ENCODE results near the gene SOAT2.
A peak's percentile ranks its signal among the peaks of the same experiment; 100 is the strongest.
"Not testable (repeated sequence)": the region's sequence is repeated elsewhere in the genome, so short reads cannot be mapped to it uniquely, and the experiment has no call there.

The SOAT2 gene

GRCh38 chr12:53159195-53159839 is 56.0 kb downstream of the SOAT2 start:
- peak; percentile 14 for DNase-seq

DNA sequence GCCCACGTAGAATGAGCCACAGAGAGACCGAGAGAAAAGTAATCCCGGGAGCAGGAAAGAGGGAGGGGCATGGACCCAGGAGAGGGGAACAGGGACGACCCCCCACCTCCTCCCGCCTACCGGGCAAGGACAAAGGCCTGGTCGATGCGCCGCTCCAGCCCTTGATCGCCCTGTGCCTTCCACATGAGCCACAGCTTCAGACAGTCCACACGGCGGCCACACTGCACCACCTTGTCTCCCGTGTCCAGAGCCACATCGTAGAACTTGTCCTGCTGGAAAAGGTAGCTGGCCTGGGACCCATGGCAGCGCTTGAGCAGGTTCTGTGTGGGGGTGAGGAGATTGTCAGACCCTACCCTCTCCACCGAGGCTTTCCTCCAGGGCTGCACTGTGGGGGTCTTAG is 56.7 kb downstream of the SOAT2 start:
- DNase-seq: no peak

DNA sequence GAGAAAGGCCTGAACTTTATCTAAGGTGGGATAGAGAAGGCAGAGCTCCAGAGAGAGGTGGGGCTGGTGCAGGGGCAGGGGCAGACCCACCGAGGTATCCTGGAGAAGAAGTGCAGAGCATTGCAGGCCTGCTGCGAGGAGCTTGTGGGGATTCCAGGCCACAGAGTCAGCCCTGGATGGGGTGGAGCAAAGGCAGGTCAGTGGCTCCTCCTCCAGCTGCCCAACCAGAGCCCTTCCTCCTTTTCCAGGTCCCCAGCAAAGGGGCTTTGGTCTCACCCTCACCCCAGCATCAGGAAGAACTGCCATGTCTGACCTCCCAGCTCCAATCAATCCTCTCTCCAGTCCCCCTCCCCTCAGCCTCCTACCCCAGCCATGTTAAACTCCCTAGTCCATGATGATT is 57.4 kb downstream of the SOAT2 start:
- no peak for DNase-seq

DNA sequence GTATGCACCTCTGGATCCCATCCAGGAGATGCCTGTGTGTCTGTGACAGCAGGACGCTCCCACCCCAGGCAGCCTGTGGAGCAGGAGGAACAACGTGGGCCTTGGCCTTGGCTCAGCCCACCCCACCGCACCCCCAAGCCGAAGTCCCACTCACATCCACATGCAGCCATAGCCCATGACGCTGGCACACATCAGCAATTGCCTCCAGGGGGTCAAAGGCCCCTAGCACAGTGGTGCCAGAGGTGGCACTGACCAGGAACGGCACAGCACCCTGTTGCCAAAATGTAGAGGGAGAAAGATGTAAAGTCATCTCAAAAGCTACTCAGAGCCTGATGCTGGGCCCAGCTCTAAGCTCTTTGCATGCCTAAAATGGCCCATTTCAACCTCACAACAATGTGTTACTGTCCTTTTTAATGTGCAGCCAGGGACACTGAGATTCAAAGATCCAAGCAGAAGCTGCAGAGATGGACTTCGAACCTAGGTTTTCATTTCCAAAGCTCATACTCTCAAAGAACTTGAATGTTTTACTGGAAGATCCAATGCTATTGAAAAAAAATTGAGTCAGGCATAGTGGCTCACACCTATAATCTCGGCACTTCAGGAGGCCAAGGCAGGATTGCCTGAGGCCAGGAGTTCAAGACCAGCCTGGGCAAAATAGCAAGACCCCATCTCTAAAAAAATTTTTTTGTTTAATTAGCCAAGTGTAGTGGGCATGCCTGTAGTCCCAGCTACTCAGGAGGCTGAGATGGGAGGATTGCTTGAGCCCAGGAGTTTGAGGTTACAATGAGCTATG is 58.0 kb downstream of the SOAT2 start:
- DNase-seq: no peak

DNA sequence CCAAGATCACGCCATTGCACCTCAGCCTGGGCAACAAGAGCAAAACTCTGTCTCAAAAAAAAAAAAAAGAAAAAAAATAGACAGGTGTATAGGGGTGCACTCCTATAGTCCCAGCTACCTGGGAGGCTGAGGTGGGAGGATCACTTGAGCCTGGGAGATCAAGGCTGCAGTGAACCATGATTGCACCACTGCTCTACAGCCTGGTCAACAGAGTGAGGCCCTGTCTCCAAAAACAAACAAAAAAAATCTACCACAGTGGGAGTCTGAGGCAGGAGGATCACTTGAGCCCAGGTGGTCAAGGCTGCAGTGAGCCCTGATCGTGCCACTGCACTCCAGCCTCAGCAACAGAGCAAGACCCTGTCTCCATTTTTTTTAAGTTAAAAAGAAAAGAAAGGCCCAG is 59.7 kb downstream of the SOAT2 start:
- not testable (repeated sequence) for DNase-seq

GRCh38 chr12:53166837-53167236 is 63.6 kb downstream of the SOAT2 start:
- no peak for DNase-seq

- DNase-seq: no peak
These were observed 66.4 kb downstream of the SOAT2 start for GRCh38 chr12:53169644-53170043.

DNA sequence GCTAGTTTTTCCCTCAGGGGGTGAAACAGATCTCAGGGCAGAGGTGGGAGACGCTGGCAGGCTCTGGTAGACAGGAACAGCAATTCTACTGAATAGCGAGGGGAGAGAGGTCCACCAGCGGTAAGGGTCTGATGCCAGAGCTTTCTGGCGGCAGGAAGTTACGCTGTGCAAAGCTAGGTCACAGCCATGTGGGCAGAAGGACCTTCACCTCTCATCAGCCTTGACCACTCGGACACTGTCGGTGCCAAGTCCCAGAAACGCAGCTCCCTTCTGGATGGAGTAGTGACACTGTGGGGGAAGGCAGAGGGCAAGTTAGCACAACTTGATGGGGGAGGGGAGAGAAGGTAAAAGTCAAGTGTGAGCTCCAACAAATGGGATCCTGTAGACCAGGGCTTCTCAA is 66.9 kb downstream of the SOAT2 start:
- no peak for DNase-seq

DNA sequence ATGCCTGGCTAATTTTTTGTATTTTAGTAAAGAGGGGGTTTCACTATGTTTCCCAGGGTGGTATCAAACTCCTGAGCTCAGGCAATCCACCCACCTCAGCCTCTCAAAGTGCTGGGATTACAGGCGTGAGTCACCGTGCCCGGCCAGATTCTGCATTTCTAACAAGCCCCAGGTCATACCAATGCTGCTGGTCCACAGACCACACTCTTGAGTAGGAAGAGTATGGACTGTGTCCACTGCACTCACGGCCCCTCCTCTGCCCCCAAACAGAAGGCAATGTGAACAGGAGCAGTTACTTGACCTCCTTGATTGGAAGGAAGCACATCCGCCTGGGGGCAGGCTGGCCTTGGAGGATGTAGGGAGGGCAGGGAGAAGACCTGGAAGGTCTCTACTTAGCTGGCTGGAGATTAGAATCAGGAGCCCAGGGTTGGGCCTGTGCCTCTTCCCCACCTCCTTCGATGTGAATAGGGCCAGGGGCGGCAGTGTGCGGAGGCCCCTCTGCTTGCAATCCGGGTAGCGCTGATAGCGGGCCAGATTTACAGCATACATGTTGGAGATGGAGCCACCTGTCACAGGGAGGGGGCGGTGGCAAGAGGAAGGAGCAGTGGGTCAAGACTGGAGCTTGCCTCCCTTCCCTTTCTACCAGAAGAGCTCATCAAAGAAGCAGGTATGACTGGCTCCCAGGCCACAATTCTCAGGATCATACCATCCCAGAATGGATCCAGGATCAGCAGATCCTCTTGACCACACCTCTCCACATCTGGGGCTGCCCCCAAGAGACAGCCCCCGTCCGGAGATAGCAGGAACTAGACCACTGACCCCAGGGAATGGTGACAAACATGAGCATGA is 67.8 kb downstream of the SOAT2 start:
- DNase-seq: no peak

DNA sequence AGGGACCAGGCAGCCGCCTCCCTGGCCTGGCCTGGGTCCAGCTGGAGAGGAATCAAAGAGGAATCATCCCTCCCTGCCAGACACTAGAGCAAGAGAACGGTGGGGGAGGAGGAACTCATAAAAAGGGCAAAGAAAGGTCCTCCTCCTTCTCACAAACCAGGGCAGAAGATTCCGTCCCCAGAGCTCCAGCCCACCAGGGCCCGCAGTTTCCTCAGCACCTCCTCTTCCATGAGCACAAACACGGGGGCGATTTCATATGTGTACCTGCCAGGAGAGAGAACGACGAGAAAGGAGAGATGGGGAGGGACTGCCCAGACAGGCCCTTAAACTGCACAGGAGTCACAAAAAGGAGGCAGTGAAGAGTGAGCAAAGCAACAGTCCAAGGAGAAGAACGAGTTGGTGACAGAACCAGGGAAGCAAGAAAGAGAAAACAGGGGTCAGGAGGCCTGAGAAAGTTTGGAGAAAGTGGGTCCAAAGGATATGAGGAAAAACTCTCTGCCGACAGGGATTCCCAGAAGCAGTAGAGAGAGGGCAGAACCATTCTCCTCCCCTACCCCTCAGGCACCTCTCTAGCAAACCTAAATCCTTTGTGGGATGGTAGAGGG is 68.5 kb downstream of the SOAT2 start:
- no peak for DNase-seq

DNA sequence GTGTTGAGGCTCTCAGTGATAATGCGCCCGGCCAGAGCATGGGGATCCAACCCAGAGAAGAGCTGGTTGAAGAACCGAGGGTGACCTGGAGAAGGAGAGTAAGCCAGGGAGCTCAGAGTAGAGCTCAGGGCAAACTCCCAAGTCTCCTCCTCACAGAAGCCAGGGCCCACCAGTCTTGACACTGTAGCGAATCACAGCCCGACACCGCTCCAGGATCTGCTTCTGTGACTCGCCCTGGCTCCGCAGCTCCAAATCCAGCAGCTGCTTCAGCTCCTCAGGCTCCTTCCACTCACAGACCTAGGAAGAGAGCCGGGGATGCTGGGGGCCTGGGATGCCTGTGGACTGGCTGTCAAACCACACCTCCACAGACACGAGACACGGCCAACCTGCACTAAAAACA is 69.1 kb downstream of the SOAT2 start:
- no peak for DNase-seq

DNA sequence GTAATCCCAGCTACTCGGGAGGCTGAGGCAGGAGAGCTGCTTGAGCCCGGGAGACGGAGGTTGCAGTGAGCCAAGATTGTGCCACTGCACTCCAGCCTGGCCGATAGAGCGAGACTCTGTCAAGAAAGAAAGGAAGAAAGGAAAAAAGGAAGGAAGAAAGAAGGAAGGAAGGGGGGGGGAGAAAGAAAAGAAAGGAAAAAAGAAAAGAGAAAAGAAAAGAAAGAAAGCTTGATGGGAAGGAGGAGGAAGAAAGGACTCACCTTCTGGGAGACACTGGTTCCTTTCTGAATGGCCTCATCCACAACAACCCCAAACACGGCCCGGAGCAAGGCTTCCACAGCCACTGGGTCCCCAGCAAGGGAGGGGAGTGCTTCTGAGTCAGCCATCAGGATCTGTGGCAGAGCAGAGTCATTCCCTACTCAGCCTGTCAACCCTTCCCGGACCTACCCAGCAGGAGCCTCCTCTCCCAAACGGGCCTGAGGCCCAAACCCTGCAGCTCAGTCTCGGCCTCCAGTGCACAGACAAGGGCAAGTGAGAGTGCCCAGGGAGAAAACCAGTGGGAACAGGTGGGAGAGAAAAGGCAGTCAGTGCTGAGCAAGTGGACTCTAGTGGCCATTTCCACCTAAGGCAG is 69.9 kb downstream of the SOAT2 start:
- DNase-seq: no peak
